ENCODE data around the gene SMAD2. TPM values are rescaled to one million over a fixed set of nuclear protein-coding genes. Genes with fewer than 3 reads are reported as not detected.

The SMAD2 gene
- total RNA-seq, 3 donors from 2014 or later, result 115 to 158 (median 123) TPM

DNA sequence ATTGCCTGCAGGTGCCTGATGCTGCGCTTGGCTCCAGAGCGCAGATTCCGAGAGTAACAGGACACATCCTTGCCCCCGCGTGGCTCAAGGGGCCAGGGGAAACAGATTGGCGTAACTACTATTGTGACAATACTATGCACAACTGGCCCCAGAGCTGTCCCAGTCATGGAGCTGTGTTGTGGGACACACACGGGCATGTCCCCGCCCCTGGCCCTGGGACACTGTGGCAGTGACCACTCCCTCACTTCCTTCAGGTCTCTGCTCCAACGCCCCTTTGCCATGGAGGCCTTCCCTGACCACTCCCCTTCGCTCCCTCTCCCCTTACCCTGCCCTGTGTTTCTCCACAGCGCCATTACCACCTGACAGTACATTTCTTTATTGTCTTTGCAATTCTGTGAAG, 132.1 kb downstream of the SMAD2 start:
- no peaks in the 10 kb centered on the region for H3K36me3 ChIP-seq (ENCODE audit: low read depth)
- no peaks in the 10 kb centered on the region for H3K9me3 ChIP-seq
- no peak overlapping the region for H3K4me3 ChIP-seq
- intact Hi-C loops (cut with DNase I, micrococcal nuclease), result no loop called here
- ATAC-seq, result no peak
- DNase-seq, result no peak
- H3K4me1 ChIP-seq (ENCODE audit: low read depth), result no peaks in the 10 kb centered on the region
- TF ChIP-seq, protein P1, sequence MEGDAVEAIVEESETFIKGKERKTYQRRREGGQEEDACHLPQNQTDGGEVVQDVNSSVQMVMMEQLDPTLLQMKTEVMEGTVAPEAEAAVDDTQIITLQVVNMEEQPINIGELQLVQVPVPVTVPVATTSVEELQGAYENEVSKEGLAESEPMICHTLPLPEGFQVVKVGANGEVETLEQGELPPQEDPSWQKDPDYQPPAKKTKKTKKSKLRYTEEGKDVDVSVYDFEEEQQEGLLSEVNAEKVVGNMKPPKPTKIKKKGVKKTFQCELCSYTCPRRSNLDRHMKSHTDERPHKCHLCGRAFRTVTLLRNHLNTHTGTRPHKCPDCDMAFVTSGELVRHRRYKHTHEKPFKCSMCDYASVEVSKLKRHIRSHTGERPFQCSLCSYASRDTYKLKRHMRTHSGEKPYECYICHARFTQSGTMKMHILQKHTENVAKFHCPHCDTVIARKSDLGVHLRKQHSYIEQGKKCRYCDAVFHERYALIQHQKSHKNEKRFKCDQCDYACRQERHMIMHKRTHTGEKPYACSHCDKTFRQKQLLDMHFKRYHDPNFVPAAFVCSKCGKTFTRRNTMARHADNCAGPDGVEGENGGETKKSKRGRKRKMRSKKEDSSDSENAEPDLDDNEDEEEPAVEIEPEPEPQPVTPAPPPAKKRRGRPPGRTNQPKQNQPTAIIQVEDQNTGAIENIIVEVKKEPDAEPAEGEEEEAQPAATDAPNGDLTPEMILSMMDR (IDR thresholded peaks at IDR 0.05), result no peak

DNA sequence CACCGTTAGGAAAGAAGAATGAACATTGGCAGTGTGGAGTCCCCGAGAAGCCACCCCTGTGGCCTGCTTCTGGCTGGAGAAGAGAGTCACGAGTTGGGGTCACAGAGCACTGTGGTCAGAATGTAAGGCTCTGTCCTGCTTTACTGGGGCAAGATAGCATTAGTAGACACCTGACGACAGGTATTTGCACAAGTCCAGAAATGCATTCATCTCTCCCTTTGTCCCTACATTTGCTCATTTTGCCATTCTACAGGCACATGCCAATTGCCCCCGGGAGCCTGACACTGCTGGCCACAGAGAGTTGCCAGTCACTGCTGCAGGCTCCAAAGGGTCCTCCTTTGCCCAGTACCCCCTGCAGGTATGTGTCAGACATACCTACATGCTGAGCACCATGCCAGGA, 133.3 kb downstream of the SMAD2 start:
- TF ChIP-seq, protein P1 (IDR thresholded peaks at IDR 0.05), result no peak
- no peaks in the 10 kb centered on the region for H3K36me3 ChIP-seq (ENCODE audit: low read depth)
- H3K9me3 ChIP-seq, result no peaks in the 10 kb centered on the region
- ATAC-seq, result no peak
- no peak overlapping the region for H3K4me3 ChIP-seq
- DNase-seq, result no peak
- intact Hi-C loops (cut with DNase I, micrococcal nuclease), result no loop called here
- H3K4me1 ChIP-seq (ENCODE audit: low read depth), result no peaks in the 10 kb centered on the region

DNA sequence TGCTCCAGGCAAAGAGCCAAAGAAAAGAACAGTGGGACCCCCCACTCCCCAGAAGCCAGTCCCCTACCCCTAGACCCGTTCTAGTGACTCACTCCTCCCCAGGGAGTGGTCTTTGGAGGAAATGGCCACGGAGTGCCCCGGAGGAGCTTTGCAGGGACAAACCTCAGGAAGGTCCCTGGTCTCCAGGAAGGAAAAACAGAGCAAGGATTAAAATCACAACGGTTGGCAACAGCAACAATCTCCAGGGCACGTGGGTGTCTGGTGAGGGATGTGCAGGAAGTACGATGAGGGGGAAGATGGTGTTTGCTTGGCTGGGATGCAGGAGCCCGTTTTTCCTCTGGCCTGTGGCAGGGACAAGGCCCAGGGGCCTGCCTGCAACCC, 135.0 kb downstream of the SMAD2 start:
- TF ChIP-seq, protein P1 (IDR thresholded peaks at IDR 0.05), result no peak
- Histone ChIP-seq H3K4me1 (ENCODE audit: low read depth) (no peaks in the 10 kb centered on the region), H3K36me3 (ENCODE audit: low read depth) (no peaks in the 10 kb centered on the region), H3K9me3 (no peaks in the 10 kb centered on the region), H3K4me3 (no peak overlapping the region)
- ATAC-seq, result no peak
- DNase-seq, result no peak
- intact Hi-C loops (cut with DNase I, micrococcal nuclease), result no loop called here

DNA sequence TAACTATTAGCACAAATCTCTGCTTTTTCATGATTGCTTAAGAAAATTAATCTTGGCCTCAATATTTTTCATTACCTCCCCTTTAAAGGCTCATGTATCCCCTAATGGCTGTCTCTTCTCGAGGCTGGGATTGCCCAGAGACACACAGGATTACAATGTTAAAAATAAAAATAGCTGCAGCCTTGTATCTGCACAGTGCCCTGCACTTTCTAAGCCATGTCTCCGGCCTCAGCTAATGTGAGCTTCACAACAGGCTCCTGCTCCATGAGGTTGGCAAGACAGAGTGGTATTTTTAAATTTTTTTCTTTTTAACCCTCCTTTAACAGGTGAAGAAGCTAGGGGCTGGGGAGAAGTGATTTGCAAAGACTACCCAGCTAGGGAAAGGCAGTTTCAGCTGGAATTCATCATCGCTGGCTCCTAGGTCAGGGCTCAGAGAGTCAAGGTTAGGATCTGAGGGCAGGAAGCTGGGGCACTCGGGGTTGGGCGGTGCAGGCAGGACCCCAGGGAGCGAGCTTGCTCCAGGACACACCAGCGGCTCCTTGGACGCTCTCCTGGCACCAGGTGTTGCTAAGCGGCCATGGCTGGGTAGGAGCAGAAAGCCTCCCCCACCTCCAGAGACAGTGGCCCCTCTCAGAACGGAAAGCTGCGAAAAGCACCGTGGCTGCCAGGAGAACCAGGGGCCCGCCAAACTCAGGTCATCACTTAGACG, 135.6 kb downstream of the SMAD2 start:
- intact Hi-C loops (cut with DNase I, micrococcal nuclease), result no loop called here
- TF ChIP-seq, protein P1 (IDR thresholded peaks at IDR 0.05), result no peak
- Histone ChIP-seq H3K4me1 (ENCODE audit: low read depth) (no peaks in the 10 kb centered on the region), H3K36me3 (ENCODE audit: low read depth) (no peaks in the 10 kb centered on the region), H3K9me3 (no peaks in the 10 kb centered on the region), H3K4me3 (no peak overlapping the region)
- no peak for DNase-seq
- no peak for ATAC-seq

DNA sequence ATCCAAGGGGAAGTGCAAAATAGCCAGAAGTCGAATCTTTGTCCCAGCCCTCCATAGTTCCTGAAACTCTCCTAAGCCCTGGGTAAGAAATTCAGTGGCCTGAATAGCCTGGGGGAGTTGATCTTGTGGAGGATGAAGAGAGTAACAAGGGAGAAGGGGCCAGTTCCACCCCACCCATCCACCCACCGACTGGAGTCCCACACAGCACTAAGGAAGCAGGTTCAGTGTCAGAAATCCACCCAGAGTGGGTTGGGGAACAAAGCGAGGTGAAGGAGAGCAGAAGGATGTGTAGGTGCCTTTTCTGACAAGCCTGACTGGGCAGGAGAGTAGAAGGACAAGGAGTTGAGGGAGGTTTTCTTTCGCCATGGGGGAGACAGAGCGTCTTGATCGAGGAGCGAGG, 136.8 kb downstream of the SMAD2 start:
- H3K9me3 ChIP-seq, result no peaks in the 10 kb centered on the region
- H3K4me3 ChIP-seq, result no peak overlapping the region
- DNase-seq (no peak), ATAC-seq (no peak)
- no peaks in the 10 kb centered on the region for H3K36me3 ChIP-seq (ENCODE audit: low read depth)
- intact Hi-C loops (cut with DNase I, micrococcal nuclease), result no loop called here
- H3K4me1 ChIP-seq (ENCODE audit: low read depth), result no peaks in the 10 kb centered on the region
- TF ChIP-seq, protein P1 (IDR thresholded peaks at IDR 0.05), result no peak
